ENCODE results near the gene SDC4. TPM values are rescaled to one million over a fixed set of nuclear protein-coding genes. Genes with fewer than 3 reads are reported as not detected.

The SDC4 gene
- total and polyA plus RNA-seq, 7 experiments from 2014 or later, result 0.21 to 46.7 (median 0.47) TPM; not detected in 1

DNA sequence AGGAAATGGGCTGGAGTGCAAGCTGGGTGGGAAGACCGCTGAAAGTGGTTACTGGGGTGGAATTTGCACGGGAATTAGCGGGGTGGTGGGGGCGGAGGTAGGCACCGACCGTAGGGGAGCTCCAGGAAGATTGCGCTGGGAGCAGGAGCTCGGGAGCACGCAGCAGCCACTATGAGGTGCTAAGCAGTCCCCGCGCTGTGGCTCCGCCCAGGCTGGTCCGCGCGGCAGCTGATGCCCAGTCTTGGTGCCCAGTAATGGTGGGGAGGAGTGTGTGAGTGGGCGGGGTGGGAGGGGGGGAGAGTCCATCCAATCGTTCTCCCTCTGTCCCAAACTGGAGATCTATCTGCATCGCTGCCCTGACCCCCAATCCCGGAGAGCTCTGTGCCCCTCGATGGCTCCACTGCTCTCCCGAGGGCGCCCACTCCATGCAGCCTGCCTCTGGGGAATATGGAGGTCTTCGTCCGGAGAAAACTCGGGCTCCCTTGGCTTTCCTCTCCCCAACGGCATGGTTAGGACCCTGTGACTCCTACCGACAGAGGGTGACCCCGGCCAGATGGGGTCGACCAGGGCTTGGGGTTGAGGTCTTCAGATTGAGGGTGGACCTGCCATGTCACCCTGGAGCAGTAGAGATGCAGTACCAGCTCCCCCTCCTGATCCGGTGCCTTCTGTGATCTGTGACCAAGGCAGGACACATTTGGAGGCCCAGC, 24.6 kb upstream of the SDC4 start:
- H3K27me3 Mint-ChIP-seq, result no peaks in the 10 kb centered on the region
- ATAC-seq, result no peak
- H3K27ac ChIP-seq (ENCODE audit: low read depth, low read length), result peak overlapping the region; percentile 77
- peaks cover 0 to 21% (median 0%) of the 10 kb centered on the region in 3 experiments for H3K36me3 ChIP-seq (ENCODE audit: control insufficient read depth in 2 of 3, insufficient read depth in 3 of 3, low read length in 3 of 3)
- H3K9me3 Mint-ChIP-seq, result no peaks in the 10 kb centered on the region
- no peaks in the 10 kb centered on the region for H3K9me3 ChIP-seq (ENCODE audit: control insufficient read depth in 2 of 3, low read length in 3 of 3)
- H3K4me3 ChIP-seq (ENCODE audit: low read length), result peak overlapping the region; percentile 74
- intact Hi-C loops (cut with micrococcal nuclease), result loop anchor here (1.0 to 2.0 kb wide), 3 partner anchors 9 to 44 kb away; partner anchors contain the start of genes SYS1 (in 2 of the 2) and PIGT (in 1 of the 2)
- peak overlapping the region; percentile 84 to 94 (median 90) for H3K4me3 Mint-ChIP-seq
- peaks cover 20 to 34% of the 10 kb centered on the region in 2 donors for H3K4me1 ChIP-seq (ENCODE audit: control insufficient read depth in 2 of 2, insufficient read depth in 2 of 2, low read length in 2 of 2)
- DNase-seq, result no peak
- peaks cover 25 to 55% (median 50%) of the 10 kb centered on the region in 7 donors for H3K4me1 Mint-ChIP-seq
- no peaks in the 10 kb centered on the region for H3K27me3 ChIP-seq (ENCODE audit: control insufficient read depth in 2 of 2, insufficient read depth in 2 of 2, low read length in 2 of 2)
- H3K36me3 Mint-ChIP-seq, result peaks cover 0 to 9% (median 6%) of the 10 kb centered on the region in 5 donors
- H3K27ac Mint-ChIP-seq, result peak overlapping the region; percentile 87 to 97 (median 96)
- ChIA-PET POLR2A (interaction anchor here (0.6 to 5.1 kb wide), 12 partner anchors 9 to 563 kb away, joined by 3 to 96 read pairs (median 6); partner anchors contain the start of genes DBNDD2, PIGT and SYS1), CTCF (interaction anchor here (1.3 to 5.7 kb wide), 17 partner anchors 7 to 398 kb away, joined by 4 to 114 read pairs (median 9); partner anchors contain the start of genes DBNDD2, PIGT and SYS1)

DNA sequence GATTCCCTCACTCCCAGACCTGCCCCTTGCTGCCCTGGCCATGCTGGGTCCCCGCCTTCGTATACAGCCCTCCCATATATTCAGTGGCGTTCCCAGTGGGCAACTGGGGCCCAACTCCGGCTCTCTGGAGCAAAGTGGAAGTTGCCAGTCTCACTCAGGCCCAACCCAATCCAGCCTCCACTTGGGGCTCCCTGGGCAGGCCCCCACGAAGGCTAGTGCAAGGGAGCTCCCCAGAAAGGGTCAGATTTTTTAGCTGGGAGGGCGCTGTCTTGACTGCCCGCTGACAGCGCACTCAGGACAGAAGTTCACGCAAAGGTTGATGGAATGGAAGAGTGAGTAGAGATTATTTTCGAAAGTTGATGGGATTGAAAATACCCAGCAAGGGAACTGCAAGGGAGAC, 24.0 kb upstream of the SDC4 start:
- Histone ChIP-seq H3K4me1 (ENCODE audit: control insufficient read depth in 2 of 2, insufficient read depth in 2 of 2, low read length in 2 of 2) (peaks cover 26 to 40% of the 10 kb centered on the region in 2 donors), H3K9me3 (ENCODE audit: control insufficient read depth in 2 of 3, low read length in 3 of 3) (no peaks in the 10 kb centered on the region), H3K27ac (ENCODE audit: low read depth, low read length) (no peak overlapping the region), H3K27me3 (ENCODE audit: control insufficient read depth in 2 of 2, insufficient read depth in 2 of 2, low read length in 2 of 2) (no peaks in the 10 kb centered on the region), H3K4me3 (ENCODE audit: low read length) (no peak overlapping the region), H3K36me3 (ENCODE audit: control insufficient read depth in 2 of 3, insufficient read depth in 3 of 3, low read length in 3 of 3) (peaks cover 0 to 27% (median 3%) of the 10 kb centered on the region in 3 experiments)
- DNase-seq (no peak), ATAC-seq (no peak)
- ChIA-PET POLR2A (interaction anchor here (0.6 to 5.1 kb wide), 7 partner anchors 8 to 64 kb away, joined by 3 to 96 read pairs (median 7); partner anchors contain the start of genes PIGT and SYS1), CTCF (interaction anchor here (1.1 to 5.7 kb wide), 7 partner anchors 9 to 78 kb away, joined by 3 to 114 read pairs (median 12); partner anchors contain the start of genes PIGT and SYS1)
- Mint-ChIP-seq H3K9me3 (no peaks in the 10 kb centered on the region), H3K27me3 (no peaks in the 10 kb centered on the region), H3K36me3 (peaks cover 0 to 13% (median 6%) of the 10 kb centered on the region in 5 donors), H3K4me1 (peaks cover 28 to 61% (median 55%) of the 10 kb centered on the region in 7 donors), H3K4me3 (peak overlapping the region in 8 of 10 donors; percentile 60 to 94 (median 72)), H3K27ac (peak overlapping the region in 8 of 9 donors; percentile 41 to 77 (median 74))
- intact Hi-C loops (cut with micrococcal nuclease), result loop anchor here (2.0 kb wide), 2 partner anchors 35 to 45 kb away; partner anchors contain the start of gene PIGT (in 1 of the 2)

DNA sequence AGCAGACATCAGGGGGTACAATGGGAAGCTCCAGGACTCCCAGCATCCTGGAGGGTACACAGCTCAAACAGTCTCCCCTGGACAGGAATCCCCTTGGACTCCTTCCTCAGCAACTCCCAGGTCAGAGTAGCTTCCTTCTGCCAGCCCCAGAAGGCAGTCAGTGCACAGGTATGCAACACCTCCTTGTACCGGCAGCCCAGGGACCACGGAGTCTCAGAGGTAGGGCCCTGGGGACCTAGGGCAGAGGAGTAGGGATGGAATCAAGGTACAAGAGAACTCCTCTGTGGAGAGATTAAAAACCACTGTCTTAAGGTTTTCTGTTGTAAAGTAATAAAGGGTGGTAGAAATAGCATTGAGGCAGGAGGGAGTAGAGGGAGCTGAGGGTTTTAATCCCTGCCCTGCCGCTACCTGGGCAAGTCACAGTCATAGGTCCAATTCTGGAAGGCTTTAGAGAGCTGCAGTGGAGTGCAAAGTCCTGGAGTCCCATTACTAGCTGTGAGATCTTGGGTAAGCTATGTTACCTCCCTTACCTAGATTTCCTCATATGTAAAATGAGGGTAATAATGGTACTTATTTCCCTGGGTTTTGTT, 22.4 kb upstream of the SDC4 start:
- Histone ChIP-seq H3K4me1 (ENCODE audit: control insufficient read depth in 2 of 2, insufficient read depth in 2 of 2, low read length in 2 of 2) (peaks cover 33 to 40% of the 10 kb centered on the region in 2 donors), H3K4me3 (ENCODE audit: low read length) (no peak overlapping the region), H3K27me3 (ENCODE audit: control insufficient read depth in 2 of 2, insufficient read depth in 2 of 2, low read length in 2 of 2) (no peaks in the 10 kb centered on the region), H3K9me3 (ENCODE audit: control insufficient read depth in 2 of 3, low read length in 3 of 3) (no peaks in the 10 kb centered on the region), H3K27ac (ENCODE audit: low read depth, low read length) (no peak overlapping the region), H3K36me3 (ENCODE audit: control insufficient read depth in 2 of 3, insufficient read depth in 3 of 3, low read length in 3 of 3) (peaks cover 0 to 40% (median 17%) of the 10 kb centered on the region in 3 experiments)
- peaks cover 0 to 26% (median 6%) of the 10 kb centered on the region in 5 donors for H3K36me3 Mint-ChIP-seq
- H3K27me3 Mint-ChIP-seq, result no peaks in the 10 kb centered on the region
- ChIA-PET CTCF (interaction anchor here (1.2 to 3.7 kb wide), 4 partner anchors 10 to 66 kb away, joined by 3 to 28 read pairs (median 3); no protein-coding TSS in a partner anchor), POLR2A (interaction anchor here (0.5 to 3.7 kb wide), 7 partner anchors 7 to 403 kb away, joined by 3 to 96 read pairs (median 3); partner anchors contain the start of genes PIGT and SYS1)
- no peaks in the 10 kb centered on the region for H3K9me3 Mint-ChIP-seq
- peak overlapping the region in 3 of 10 donors; percentile 6 to 21 (median 18) for H3K4me3 Mint-ChIP-seq
- H3K4me1 Mint-ChIP-seq, result peaks cover 34 to 74% (median 68%) of the 10 kb centered on the region in 7 donors
- no peak for ATAC-seq
- no peak for DNase-seq
- peak overlapping the region in 5 of 9 donors; percentile 37 to 77 (median 60) for H3K27ac Mint-ChIP-seq
- intact Hi-C loops (cut with micrococcal nuclease), result no loop called here

DNA sequence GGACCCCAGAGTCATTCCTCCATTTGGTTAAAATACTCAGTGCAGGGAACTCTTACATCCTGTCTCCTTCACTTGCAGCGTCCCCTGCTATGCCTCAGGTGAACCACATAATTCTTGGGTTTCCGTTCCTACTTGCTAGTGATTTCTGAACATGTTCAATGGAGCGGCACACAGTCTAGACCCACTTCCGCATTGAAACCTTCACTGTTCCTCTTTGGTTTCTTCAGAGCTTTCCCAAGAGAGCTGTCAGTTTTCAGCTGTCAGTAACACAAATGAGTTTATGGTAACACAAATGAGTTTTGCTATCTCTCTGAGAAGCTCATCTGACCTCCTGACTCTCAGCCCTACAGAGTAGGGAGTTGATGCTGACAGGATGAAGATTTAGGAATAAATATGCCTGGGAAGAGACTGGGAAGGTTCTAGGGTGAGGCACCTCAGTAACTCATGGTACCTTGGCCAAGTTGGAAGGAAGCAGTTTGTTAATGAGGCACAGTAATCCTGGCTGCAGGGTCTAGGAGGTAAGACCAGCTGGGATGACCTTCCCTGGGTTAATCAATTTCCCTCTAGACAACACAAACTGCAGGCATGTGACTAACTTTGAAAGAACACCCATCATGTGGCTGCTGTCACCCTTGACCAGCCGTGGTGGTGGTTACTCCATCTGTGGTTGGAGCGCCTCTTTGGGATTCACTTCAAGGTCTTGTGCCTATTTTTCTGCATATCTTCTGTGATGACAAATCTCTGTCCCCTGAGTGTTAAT, 20.2 kb upstream of the SDC4 start:
- peak overlapping the region; percentile 51 to 90 (median 79) for H3K27ac Mint-ChIP-seq
- H3K4me3 Mint-ChIP-seq, result peak overlapping the region; percentile 27 to 83 (median 60)
- no peaks in the 10 kb centered on the region for H3K9me3 Mint-ChIP-seq
- Histone ChIP-seq H3K4me1 (ENCODE audit: control insufficient read depth in 2 of 2, insufficient read depth in 2 of 2, low read length in 2 of 2) (peaks cover 47 to 56% of the 10 kb centered on the region in 2 donors), H3K9me3 (ENCODE audit: control insufficient read depth in 2 of 3, low read length in 3 of 3) (no peaks in the 10 kb centered on the region), H3K27me3 (ENCODE audit: control insufficient read depth in 2 of 2, insufficient read depth in 2 of 2, low read length in 2 of 2) (no peaks in the 10 kb centered on the region), H3K4me3 (ENCODE audit: low read length) (no peak overlapping the region), H3K36me3 (ENCODE audit: control insufficient read depth in 2 of 3, insufficient read depth in 3 of 3, low read length in 3 of 3) (peaks cover 0 to 42% (median 17%) of the 10 kb centered on the region in 3 experiments), H3K27ac (ENCODE audit: low read depth, low read length) (peak overlapping the region; percentile 43)
- ChIA-PET POLR2A (interaction anchor here (1.0 to 3.0 kb wide), 6 partner anchors 40 to 72 kb away, joined by 3 to 14 read pairs (median 4); partner anchors contain the start of genes DBNDD2 and PIGT), CTCF (interaction anchor here (0.6 to 3.7 kb wide), 2 partner anchors 68 to 602 kb away, joined by 3 to 28 read pairs; no protein-coding TSS in a partner anchor)
- ATAC-seq (peak; percentile 60), DNase-seq (peak in 7 of 9 donors; percentile 37 to 60 (median 54))
- peaks cover 47 to 84% (median 77%) of the 10 kb centered on the region in 7 donors for H3K4me1 Mint-ChIP-seq
- intact Hi-C loops (cut with micrococcal nuclease), result loop anchor here (2.0 to 10.0 kb wide), 2 partner anchors 404 to 722 kb away; partner anchors contain the start of genes STK4 (in 2 of the 2) and TOMM34 (in 2 of the 2)
- no peaks in the 10 kb centered on the region for H3K27me3 Mint-ChIP-seq
- H3K36me3 Mint-ChIP-seq, result peaks cover 0 to 37% (median 6%) of the 10 kb centered on the region in 5 donors

DNA sequence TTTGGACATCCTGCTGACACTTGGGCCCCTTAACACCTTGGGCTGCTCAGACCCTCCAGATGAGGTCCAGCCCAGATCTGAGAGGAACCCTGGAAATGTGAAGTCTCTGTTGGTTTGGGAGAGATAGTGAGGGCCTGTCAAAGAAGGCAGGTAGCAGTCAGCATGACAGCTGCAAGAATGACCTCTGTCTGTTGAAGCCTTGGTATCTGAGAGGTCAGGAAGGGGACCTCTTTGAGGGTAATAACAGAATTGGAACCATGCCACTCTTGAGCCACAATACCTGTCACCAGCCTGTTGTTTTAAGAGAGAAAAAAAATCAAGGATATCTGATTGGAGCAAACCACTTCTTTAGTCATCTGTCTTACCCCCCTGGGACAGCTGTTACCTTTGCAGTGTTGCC, 18.9 kb upstream of the SDC4 start:
- H3K27ac ChIP-seq (ENCODE audit: low read depth, low read length), result peak overlapping the region; percentile 3

More for the DNA sequence above, 18.9 kb upstream of the SDC4 start:
- H3K27ac Mint-ChIP-seq, result peak overlapping the region in 4 of 9 donors; percentile 14 to 88 (median 55)
- intact Hi-C loops (cut with micrococcal nuclease), result loop anchor here (10.0 kb wide), 1 partner anchor 402 kb away; the partner anchor contains the start of genes STK4 (in 2 of the 2) and TOMM34 (in 2 of the 2)
- H3K27me3 Mint-ChIP-seq, result peaks cover 0 to 2% (median 0%) of the 10 kb centered on the region in 5 donors
- ATAC-seq (no peak), DNase-seq (no peak)
- ChIA-PET CTCF (interaction anchor here (9.2 kb wide), 1 partner anchor 70 kb away, joined by 146 read pairs; no protein-coding TSS in a partner anchor), POLR2A (interaction anchor here (0.8 to 2.3 kb wide), 2 partner anchors 48 to 479 kb away, joined by 5 to 10 read pairs; partner anchors contain the start of gene PIGT)
- H3K4me3 ChIP-seq (ENCODE audit: low read length), result no peak overlapping the region
- H3K36me3 ChIP-seq (ENCODE audit: control insufficient read depth in 2 of 3, insufficient read depth in 3 of 3, low read length in 3 of 3), result peaks cover 0 to 46% (median 17%) of the 10 kb centered on the region in 3 experiments
- H3K36me3 Mint-ChIP-seq, result peaks cover 0 to 37% (median 6%) of the 10 kb centered on the region in 5 donors
- H3K27me3 ChIP-seq (ENCODE audit: control insufficient read depth in 2 of 2, insufficient read depth in 2 of 2, low read length in 2 of 2), result no peaks in the 10 kb centered on the region
- peaks cover 0 to 4% (median 0%) of the 10 kb centered on the region in 11 donors for H3K9me3 Mint-ChIP-seq
- peak overlapping the region in 1 of 10 donors; percentile 49 for H3K4me3 Mint-ChIP-seq
- peaks cover 41 to 46% of the 10 kb centered on the region in 2 donors for H3K4me1 ChIP-seq (ENCODE audit: control insufficient read depth in 2 of 2, insufficient read depth in 2 of 2, low read length in 2 of 2)
- H3K9me3 ChIP-seq (ENCODE audit: control insufficient read depth in 2 of 3, low read length in 3 of 3), result no peaks in the 10 kb centered on the region
- peaks cover 42 to 82% (median 75%) of the 10 kb centered on the region in 7 donors for H3K4me1 Mint-ChIP-seq
